Measurements from ENCODE around the gene CERK.
A peak's percentile ranks its signal among the peaks of the same experiment; 100 is the strongest.
"Not testable (repeated sequence)": the region's sequence is repeated elsewhere in the genome, so short reads cannot be mapped to it uniquely, and the experiment has no call there.

CERK gene

GRCh38 chr22:46659059-46659790, 78.8 kb downstream of the CERK start:
- DNase-seq = no peak

GRCh38 chr22:46657996-46658947, 79.8 kb downstream of the CERK start:
- no peak for DNase-seq

GRCh38 chr22:46657655-46657953, 80.4 kb downstream of the CERK start:
- DNase-seq = no peak

GRCh38 chr22:46656856-46657654, 81.0 kb downstream of the CERK start:
- no peak for DNase-seq

GRCh38 chr22:46655861-46656608, 82.0 kb downstream of the CERK start:
- no peak for DNase-seq

- DNase-seq = no peak
Observed at GRCh38 chr22:46654927-46655595, 83.0 kb downstream of the CERK start.

- no peak for DNase-seq
Observed at GRCh38 chr22:46654426-46654825, 83.6 kb downstream of the CERK start.

GRCh38 chr22:46653596-46653995, 84.5 kb downstream of the CERK start:
- DNase-seq = no peak

- no peak for DNase-seq
Observed at GRCh38 chr22:46652847-46653331, 85.2 kb downstream of the CERK start.

- DNase-seq = peak; percentile 8
Observed at GRCh38 chr22:46652081-46652846, 85.8 kb downstream of the CERK start.

GRCh38 chr22:46651316-46651715, 86.7 kb downstream of the CERK start:
- no peak for DNase-seq

- DNase-seq = no peak
Observed at GRCh38 chr22:46650078-46650810, 87.8 kb downstream of the CERK start.

GRCh38 chr22:46649141-46650077, 88.6 kb downstream of the CERK start:
- DNase-seq = no peak

- DNase-seq = not testable (repeated sequence)
Observed at GRCh38 chr22:46648225-46648820, 89.7 kb downstream of the CERK start.

GRCh38 chr22:46646531-46647215, 91.4 kb downstream of the CERK start:
- no peak for DNase-seq

- DNase-seq = not testable (repeated sequence)
Observed at GRCh38 chr22:46642840-46643480, 95.1 kb downstream of the CERK start.

- DNase-seq = no peak
Observed at GRCh38 chr22:46641811-46642266, 96.2 kb downstream of the CERK start.

Data from EL (cell line).